ENCODE data around the gene HHAT.

Gene HHAT

DNA sequence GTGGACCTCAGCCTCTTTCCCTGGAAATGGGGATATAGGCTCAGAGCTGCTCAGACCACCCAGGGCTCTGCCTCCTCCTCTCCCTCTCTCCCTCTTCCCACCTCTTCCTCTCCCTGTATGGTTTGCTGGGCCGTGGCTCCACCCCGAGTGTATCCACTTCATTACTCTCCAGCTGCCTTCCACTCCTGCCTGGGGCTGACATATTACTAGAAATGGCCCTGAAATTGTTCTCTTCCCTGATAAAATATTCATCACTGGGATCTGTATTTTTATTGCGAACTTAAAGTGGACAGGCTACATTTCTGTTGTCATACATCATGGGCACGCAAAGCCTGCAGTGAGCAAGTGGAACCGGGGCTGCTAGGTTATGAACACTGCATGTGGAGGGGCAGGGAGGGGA lies 225.0 kb downstream of the HHAT start:
- TF ChIP-seq GATA3 (IDR thresholded peaks at IDR 0.05; ENCODE audit: low read depth, low read length) (no peak), GATA2 (IDR thresholded peaks at IDR 0.05; ENCODE audit: low read depth, low read length) (peak; percentile 22; the same call in 1 of the 2 replicates)

DNA sequence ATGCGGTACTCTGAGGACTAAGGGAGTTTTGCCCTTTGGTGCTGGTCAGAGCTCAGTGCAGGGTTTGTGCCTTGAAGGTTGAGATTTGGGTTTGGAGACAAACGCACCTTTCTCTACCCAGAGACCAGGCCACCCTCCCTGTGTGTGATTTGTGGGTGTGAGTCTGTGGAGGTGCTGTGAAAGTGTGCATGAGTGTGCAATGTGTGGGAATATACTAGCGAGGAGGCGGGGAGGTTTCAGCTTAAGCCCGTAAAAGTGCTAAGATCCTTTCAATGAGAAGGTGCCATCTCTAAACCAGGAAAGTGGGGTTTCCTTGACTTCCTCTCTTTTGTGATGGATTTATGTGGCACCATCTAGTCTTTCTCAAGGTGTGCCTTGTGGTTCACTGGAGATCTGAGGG lies 225.7 kb downstream of the HHAT start:
- TF ChIP-seq GATA2 (IDR thresholded peaks at IDR 0.05; ENCODE audit: low read depth, low read length) (no peak), GATA3 (IDR thresholded peaks at IDR 0.05; ENCODE audit: low read depth, low read length) (no peak)

DNA sequence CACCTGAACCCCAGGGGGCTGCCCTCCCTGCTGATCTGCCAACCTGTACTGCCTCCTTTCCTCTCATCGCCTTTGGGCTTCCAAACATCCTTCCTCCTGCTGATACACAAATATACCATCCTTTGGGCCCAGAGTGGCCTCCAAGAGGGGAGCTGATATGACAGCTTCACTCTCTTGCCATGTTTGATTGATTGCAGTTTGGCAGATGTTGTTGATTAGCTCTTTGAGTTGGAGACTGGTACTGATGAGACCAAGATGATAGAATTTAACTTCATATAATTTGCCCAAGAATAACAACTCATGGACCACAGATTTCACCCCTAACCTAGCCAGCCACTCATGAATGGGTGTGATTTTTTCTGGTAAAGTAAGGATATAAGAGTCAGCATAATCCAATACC lies 227.8 kb downstream of the HHAT start:
- peak; percentile 62 for TF ChIP-seq GATA2 (IDR thresholded peaks at IDR 0.05; ENCODE audit: low read depth, low read length)
- no peak for TF ChIP-seq GATA3 (IDR thresholded peaks at IDR 0.05; ENCODE audit: low read depth, low read length)

DNA sequence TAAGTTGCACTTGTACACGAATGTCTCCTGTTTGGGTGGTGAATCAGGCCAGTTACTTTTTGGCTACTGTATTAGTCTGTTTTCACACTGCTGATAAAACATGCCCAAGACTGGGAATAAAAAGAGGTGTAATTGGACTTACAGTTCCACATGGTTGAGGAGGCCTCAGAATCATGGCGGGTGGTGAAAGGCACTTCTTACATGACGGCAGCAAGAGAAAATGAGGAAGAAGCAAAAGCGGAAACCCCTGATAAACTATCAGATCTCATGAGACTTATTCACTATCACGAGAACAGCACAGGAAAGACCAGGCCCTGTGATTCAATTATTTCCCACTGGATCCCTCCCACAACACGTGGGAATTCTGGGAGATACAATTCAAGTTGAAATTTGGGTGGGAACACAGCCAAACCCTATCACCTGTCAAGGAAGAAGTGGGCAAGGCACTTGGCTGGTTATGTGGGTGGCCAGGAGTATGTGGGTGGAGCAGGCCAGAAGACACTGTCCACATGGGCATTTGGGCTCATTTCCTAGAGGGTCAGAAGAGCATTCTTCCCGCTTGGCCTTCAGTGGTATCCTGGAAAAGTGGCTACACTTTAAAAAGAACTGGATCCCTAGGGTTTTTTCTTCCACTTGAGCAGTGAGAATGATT lies 228.8 kb downstream of the HHAT start:
- TF ChIP-seq GATA2 (IDR thresholded peaks at IDR 0.05; ENCODE audit: low read depth, low read length) (no peak), GATA3 (IDR thresholded peaks at IDR 0.05; ENCODE audit: low read depth, low read length) (no peak)

DNA sequence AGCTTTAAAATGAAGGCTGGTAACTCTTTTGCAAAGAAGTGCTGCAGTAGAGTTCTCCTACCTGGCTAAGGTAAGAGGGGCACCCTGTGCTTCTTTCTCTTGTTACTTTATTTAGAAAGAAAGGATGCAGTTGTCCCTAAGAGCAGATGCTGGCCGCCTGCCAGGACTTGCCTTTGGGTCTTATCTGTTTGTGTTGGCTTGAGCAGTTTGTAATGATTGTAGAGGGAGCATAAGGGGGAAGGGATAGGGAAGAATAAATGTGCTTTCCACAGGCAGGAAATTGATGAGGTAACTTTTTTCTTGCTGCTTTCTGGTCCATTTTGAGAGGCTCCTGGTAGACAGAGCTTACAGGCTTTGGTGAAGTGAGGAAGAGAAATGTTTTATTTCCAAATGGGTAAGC lies 229.6 kb downstream of the HHAT start:
- peak; percentile 36; the same call in 1 of the 2 replicates for TF ChIP-seq GATA2 (IDR thresholded peaks at IDR 0.05; ENCODE audit: low read depth, low read length)
- TF ChIP-seq GATA3 (IDR thresholded peaks at IDR 0.05; ENCODE audit: low read depth, low read length) = no peak

DNA sequence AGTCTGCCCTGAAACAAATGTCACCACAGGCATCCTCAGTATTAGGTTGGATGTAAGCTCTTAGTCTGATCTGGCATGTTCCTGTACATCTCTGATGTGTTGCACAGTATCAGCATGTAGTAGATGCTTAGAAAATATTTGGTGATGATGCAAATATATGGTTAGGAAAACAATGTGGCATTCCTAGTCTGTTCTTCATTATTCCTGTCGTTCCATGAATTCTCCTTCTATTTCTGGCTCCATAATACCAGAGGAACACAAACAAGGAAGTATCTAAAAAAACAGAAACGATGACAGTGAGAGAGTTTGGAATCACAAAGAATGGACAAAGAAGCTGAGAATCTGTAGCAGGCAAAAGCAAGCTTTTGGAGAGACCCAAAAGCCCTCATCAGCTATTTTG lies 236.6 kb downstream of the HHAT start:
- TF ChIP-seq GATA3 (IDR thresholded peaks at IDR 0.05; ENCODE audit: low read depth, low read length) = no peak
- no peak for TF ChIP-seq GATA2 (IDR thresholded peaks at IDR 0.05; ENCODE audit: low read depth, low read length)

DNA sequence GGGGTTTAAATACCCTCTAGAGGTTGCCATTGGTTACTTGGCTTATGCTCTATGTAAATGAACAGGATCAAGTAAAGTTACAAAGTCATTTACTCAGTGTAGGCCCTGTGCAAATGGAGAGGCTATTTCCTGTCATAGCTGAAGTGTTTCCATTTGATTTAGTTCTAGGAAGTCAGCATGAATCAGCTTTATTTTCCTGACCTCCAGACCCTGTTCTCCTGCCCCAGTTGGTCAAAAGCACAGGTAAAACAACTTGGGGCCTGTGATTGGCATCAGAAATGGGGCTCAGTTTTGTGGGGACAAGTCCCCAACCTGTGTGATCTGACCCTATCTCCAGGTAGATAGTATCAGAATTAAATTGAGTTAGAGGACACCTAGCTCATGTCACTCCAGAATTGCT lies 239.9 kb downstream of the HHAT start:
- TF ChIP-seq GATA3 (IDR thresholded peaks at IDR 0.05; ENCODE audit: low read depth, low read length) = no peak
- TF ChIP-seq GATA2 (IDR thresholded peaks at IDR 0.05; ENCODE audit: low read depth, low read length) = no peak

DNA sequence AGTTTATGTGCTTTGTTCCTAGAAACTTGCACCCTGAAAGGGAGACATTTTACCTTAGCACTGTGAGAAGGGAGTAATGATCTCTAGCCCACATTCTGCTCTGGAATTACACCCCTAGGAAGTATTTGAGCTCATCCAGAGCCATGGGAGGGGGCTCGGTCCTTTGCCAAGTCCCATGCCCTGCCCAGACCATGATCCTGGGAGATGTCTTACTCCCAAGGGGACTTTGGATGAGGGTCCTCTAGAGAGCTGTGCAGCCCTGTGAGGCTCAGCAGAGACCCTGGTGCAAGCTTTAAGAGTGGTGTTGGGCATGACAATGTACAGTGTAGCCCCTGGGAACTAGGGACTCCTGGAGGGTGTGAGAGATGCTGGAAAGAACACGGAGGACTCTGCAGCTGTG lies 241.4 kb downstream of the HHAT start:
- TF ChIP-seq GATA3 (IDR thresholded peaks at IDR 0.05; ENCODE audit: low read depth, low read length) (no peak), GATA2 (IDR thresholded peaks at IDR 0.05; ENCODE audit: low read depth, low read length) (no peak)

DNA sequence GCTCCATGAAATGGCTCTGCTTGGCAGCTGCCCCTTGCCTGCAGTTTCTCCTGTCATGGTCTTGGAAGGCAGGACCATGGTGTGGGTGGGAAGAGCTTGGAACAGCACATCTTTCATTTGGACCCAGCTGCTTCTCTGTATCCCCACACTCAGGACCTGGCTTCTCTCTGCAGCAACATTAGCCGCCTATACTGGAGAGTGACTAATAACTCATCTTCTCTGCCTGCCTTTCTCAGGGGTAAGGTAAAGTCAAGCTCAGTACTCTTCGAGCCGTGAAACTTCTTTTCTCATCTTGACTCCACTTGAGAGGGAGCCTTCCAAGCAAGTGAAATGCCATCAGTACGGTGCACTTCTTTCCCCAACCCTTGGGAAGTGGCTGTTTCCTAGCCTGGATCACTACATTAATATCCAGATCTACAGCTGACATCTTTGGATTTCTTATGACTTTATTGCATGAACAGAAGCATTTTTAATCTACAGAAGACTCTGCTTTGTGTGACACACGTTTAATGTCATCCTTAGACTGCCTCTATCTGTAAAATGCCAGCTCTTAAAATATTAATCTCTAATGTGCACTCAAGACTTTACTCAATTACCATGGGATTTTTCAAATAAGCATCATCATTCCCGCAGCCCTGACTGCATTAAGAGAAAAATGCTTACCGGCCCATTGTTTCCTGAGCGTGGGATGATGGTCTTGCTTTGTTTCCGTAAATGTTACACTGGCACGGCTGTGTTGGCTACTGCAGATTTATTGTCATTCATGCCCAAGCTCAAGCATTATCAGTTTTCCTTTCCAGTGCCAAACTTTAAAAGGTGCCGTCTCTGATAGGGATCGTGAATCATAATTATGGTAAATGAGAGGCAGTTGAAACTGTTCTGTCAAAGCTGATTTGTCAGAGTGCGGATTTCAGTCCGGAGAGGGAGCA lies 242.9 kb downstream of the HHAT start:
- TF ChIP-seq GATA3 (IDR thresholded peaks at IDR 0.05; ENCODE audit: low read depth, low read length) (peak; percentile 95), GATA2 (IDR thresholded peaks at IDR 0.05; ENCODE audit: low read depth, low read length) (peak; percentile 97)

DNA sequence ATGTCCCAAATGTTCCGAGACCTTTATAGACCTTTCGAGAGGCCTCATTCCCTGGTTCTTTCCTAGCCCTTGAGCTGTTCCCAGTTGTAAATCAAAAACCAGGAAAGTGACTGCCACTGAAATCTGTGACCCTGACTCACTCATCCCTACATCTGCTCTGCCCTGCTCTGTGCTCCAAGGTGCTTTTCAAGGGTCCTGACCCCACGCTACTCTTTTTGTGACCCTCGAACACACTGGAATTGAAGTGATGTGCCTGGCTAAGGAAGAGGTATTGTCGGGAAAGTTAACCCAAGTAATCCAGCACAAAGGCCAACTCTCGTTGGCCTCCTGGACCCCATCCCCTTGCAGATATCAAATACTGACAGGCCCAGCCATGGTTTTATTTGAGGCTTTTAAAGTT lies 244.4 kb downstream of the HHAT start:
- TF ChIP-seq GATA2 (IDR thresholded peaks at IDR 0.05; ENCODE audit: low read depth, low read length) = no peak
- TF ChIP-seq GATA3 (IDR thresholded peaks at IDR 0.05; ENCODE audit: low read depth, low read length) = no peak

DNA sequence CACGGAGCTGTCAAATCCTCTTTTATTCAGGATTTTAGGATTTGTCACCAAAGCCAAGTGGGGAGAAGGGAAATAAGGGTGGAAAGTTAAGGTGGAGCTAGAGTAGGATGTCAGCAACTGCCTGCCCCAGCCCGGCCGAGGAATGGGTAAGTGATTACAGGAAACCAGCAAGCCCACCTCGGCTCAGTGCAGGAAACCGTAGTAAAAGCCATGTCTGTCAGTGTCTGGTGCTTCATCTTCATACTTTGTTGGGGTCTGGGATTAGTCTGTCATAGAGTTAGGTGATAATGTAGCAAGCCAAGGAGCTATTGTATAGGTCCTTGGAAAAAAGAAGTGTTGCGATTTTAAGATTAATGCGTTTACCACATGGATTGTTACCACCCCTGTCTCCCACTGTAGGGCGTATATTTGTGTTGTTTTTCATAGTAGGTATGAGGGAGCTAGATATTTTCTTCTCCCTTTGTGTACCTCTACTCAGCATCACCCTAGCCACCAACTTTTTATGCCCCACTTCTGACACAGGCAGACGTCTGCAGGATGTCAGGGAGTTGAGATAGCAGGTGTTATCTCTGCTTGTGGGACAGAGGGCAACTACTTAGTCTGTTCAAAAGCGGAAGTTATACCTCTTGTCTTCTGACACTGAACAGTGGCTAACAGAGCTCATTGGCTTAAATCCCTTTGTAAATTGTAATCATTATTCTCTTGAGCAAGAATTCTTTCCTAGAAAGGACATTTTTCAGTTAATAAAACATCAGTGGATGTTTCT lies 253.7 kb downstream of the HHAT start:
- TF ChIP-seq GATA3 (IDR thresholded peaks at IDR 0.05; ENCODE audit: low read depth, low read length) = peak; percentile 51
- TF ChIP-seq GATA2 (IDR thresholded peaks at IDR 0.05; ENCODE audit: low read depth, low read length) = peak; percentile 85

DNA sequence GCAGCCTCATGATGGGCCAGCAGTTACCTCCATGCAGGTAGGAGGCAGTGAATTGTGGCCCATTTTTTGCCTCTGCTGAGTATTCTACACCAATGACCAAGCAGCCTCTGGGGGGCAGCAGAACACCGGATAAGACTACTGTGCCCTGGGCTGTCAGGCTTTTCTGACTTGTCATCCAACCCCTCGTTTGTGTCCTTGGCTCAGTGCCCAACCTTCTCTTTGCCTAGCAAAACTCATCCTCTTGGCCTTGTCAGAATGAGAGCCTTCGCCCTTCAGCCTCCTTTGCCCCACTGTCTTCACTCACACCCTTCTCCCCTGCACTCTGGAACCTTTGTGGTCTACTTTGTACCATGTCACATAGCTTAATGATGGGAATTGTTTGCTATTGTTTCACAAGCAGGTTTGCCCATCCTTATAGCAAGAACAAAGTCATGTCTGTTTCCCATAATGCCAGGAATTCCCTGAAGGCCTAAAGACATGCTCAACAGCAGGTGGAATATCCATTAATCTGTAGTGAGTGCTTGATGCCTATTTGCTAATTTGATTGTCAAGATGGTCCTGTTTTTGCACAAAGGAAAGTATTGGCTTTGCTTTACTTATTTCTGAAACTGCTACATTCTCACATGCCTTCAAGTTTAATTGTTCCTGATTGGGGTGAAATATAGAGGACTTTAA lies 255.9 kb downstream of the HHAT start:
- TF ChIP-seq GATA2 (IDR thresholded peaks at IDR 0.05; ENCODE audit: low read depth, low read length) (no peak), GATA3 (IDR thresholded peaks at IDR 0.05; ENCODE audit: low read depth, low read length) (no peak)

DNA sequence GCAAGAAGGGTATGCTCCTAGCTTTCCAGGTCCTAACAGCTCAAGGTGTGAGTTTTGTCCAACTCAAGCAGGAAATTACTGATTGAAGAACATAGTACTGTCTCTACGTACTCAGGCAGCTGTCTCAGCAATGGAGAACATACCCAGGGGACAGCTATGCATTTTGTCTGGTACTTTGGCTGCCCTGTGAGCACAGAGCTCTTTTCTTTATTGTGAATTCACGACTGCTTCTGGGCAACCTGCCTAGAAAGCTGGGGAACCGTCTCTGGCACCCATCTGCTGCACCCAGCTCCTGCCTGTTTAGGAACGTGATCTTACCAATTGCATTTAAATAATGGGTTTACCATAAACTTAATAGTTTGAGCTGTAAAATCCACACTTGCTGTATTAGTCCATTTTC lies 258.1 kb downstream of the HHAT start:
- TF ChIP-seq GATA2 (IDR thresholded peaks at IDR 0.05; ENCODE audit: low read depth, low read length) (no peak), GATA3 (IDR thresholded peaks at IDR 0.05; ENCODE audit: low read depth, low read length) (no peak)

DNA sequence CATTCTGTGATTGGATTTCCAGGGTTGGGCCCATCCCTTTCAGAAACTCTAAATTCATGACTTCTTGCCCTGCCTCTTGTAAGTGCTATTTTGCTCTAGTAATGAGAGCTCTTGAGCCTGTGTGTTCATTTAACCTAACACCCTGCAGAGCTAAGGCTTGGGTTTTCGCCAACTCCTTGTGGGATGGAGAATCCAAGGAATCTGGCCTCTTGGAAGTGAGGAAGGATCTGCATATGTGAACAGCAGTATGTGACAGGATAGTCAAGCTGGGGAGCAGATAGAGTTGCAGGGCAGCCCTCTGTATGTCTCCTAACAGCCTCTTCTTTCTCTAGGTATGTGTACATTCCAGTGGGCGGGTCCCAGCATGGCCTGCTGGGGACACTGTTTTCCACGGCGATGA lies 258.9 kb downstream of the HHAT start:
- TF ChIP-seq GATA2 (IDR thresholded peaks at IDR 0.05; ENCODE audit: low read depth, low read length) = no peak
- TF ChIP-seq GATA3 (IDR thresholded peaks at IDR 0.05; ENCODE audit: low read depth, low read length) = no peak

All from SH-SY5Y (cell line).